ENCODE measurements around the gene TACC2. TPM values are rescaled to one million over a fixed set of nuclear protein-coding genes. Genes with fewer than 3 reads are reported as not detected.
A peak's percentile ranks its signal among the peaks of the same experiment; 100 is the strongest.

TACC2 gene
- total and polyA plus RNA-seq, 2 experiments from 2014 or later = 30.8 to 35.9 TPM

- no peaks in the 10 kb centered on the region for H3K9me3 Mint-ChIP-seq
- H3K27me3 Mint-ChIP-seq (ENCODE audit: insufficient read depth, low read depth, poor library complexity) = peaks cover 16% of the 10 kb centered on the region
- peak overlapping the region; percentile 76 for H3K4me3 Mint-ChIP-seq
- Histone ChIP-seq H3K27me3 (ENCODE audit: insufficient read depth) (peaks cover 3% of the 10 kb centered on the region; the same call in 1 of the 2 replicates), H3K9me2 (ENCODE audit: insufficient read depth) (no peaks in the 10 kb centered on the region), H4K20me1 (replicated peaks; ENCODE audit: insufficient read depth) (no peaks in the 10 kb centered on the region; the same call in 1 of the 2 replicates), H3F3A (replicated peaks; ENCODE audit: low read depth) (no peaks in the 10 kb centered on the region; the same call in 1 of the 2 replicates), H3K4me3 (peak overlapping the region; percentile 92), H3K27ac (ENCODE audit: low read depth) (peak overlapping the region; percentile 63), H2AFZ (peak overlapping the region; percentile 92), H3K4me2 (peak overlapping the region; percentile 96), H3K36me3 (ENCODE audit: insufficient read depth) (no peaks in the 10 kb centered on the region), H3K79me2 (replicated peaks; ENCODE audit: insufficient read depth) (peaks cover 45% of the 10 kb centered on the region), H3K4me1 (ENCODE audit: insufficient read depth) (peaks cover 36% of the 10 kb centered on the region)
- no peaks in the 10 kb centered on the region for H3K36me3 Mint-ChIP-seq (ENCODE audit: low read depth)
- peak overlapping the region; percentile 60 for H3K27ac Mint-ChIP-seq
- TF ChIP-seq STAT1 (IDR thresholded peaks at IDR 0.05; ENCODE audit: unreplicated experiment) = no peak
- TF ChIP-seq POLR2AphosphoS5 (IDR thresholded peaks at IDR 0.05; ENCODE audit: low read depth) = peak; percentile 42
- TF ChIP-seq CTCF (conservative IDR thresholded peaks at IDR 0.05; ENCODE audit: low read depth in 2 of 2) = peak; percentile 12 to 32; a peak in 2 of 4 replicates
- peak; percentile 44 for TF ChIP-seq CREB1 (CRISPR knock-in tag; IDR thresholded peaks at IDR 0.05; ENCODE audit: low read depth)
- ATAC-seq = peak; percentile 68
- DNase-seq (ENCODE audit: low spot score) = peak; percentile 81
- H3K4me1 Mint-ChIP-seq = peaks cover 46% of the 10 kb centered on the region
Measured at GRCh38 chr10:122113161-122113944, 124.4 kb downstream of the TACC2 start.

GRCh38 chr10:122113945-122114747, 125.2 kb downstream of the TACC2 start:
- H3K4me1 Mint-ChIP-seq = peaks cover 43% of the 10 kb centered on the region
- Histone ChIP-seq H3K79me2 (replicated peaks; ENCODE audit: insufficient read depth) (peaks cover 53% of the 10 kb centered on the region), H3K4me1 (ENCODE audit: insufficient read depth) (peaks cover 36% of the 10 kb centered on the region), H3K27me3 (ENCODE audit: insufficient read depth) (peaks cover 3% of the 10 kb centered on the region; the same call in 1 of the 2 replicates), H3K4me3 (peak overlapping the region; percentile 92), H3K4me2 (peak overlapping the region; percentile 96), H2AFZ (peak overlapping the region; percentile 92), H4K20me1 (replicated peaks; ENCODE audit: insufficient read depth) (no peaks in the 10 kb centered on the region; the same call in 1 of the 2 replicates), H3F3A (replicated peaks; ENCODE audit: low read depth) (no peaks in the 10 kb centered on the region; the same call in 1 of the 2 replicates), H3K36me3 (ENCODE audit: insufficient read depth) (no peaks in the 10 kb centered on the region), H3K9me2 (ENCODE audit: insufficient read depth) (no peaks in the 10 kb centered on the region), H3K27ac (ENCODE audit: low read depth) (no peak overlapping the region)
- H3K4me3 Mint-ChIP-seq = peak overlapping the region; percentile 76
- peaks cover 9% of the 10 kb centered on the region for H3K27me3 Mint-ChIP-seq (ENCODE audit: insufficient read depth, low read depth, poor library complexity)
- peak overlapping the region; percentile 60 for H3K27ac Mint-ChIP-seq
- H3K9me3 Mint-ChIP-seq = no peaks in the 10 kb centered on the region
- H3K36me3 Mint-ChIP-seq (ENCODE audit: low read depth) = no peaks in the 10 kb centered on the region
- DNase-seq (ENCODE audit: low spot score) = no peak
- no peak for ATAC-seq
- TF ChIP-seq REST (IDR thresholded peaks at IDR 0.05; ENCODE audit: unreplicated experiment) = no peak
- TF ChIP-seq ZNF462 (CRISPR knock-in tag; IDR thresholded peaks at IDR 0.05) = no peak
- TF ChIP-seq EZH2 (IDR thresholded peaks at IDR 0.05; ENCODE audit: low read depth, unreplicated experiment) = no peak
